Measurements from ENCODE around the gene WAPL.
"Not testable (repeated sequence)": the region's sequence is repeated elsewhere in the genome, so short reads cannot be mapped to it uniquely, and the experiment has no call there.

DNA sequence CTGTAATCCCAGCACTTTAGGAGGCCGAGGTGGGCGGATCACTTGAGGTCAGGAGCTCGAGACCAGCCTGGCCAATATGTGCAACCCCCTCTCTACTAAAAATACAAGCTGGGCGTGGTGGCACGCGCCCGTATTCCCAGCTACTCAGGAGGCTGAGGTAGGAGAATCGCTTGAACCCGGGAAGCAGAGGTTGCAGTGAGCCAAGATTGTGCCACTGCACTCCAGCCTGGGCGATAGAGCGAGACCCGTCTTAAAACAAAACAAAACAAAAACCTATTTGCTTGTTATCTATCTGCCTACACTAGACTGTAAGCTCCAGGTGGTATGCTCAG lies 132.5 kb downstream of the WAPL start:
- TF ChIP-seq EZH2phosphoT487, EZH2 (IDR thresholded peaks at IDR 0.05): not testable (repeated sequence)
